Activated CD4-positive, alpha-beta T cell treated with anti-CD3 and anti-CD28 coated beads, Interleukin-2, amount 50 U/mL, for 48 hours (primary cell): ENCODE measurements around the gene HACL1.

ENCODE experiments used
- DNase-seq, 2 experiments: peaks; one replicate each; pipeline ENCODE4 v3.0.0-alpha.2; 2020

The HACL1 gene

GRCh38 chr3:15601399-15602145, at the start of gene HACL1, which contains the start of gene BTD:
Gene HACL1, minus strand, starts transcription at chr3:15601569. Its CDS starts 106 bp downstream, at chr3:15601463.
Gene BTD, plus strand, starts transcription at chr3:15601745. Its CDS starts 33,695 bp downstream, at chr3:15635440.
- peak; percentile 98 for DNase-seq

- DNase-seq: no peak
These were observed 48.5 kb upstream of the HACL1 start for GRCh38 chr3:15649858-15650257.

GRCh38 chr3:15649341-15649740, 48.0 kb upstream of the HACL1 start:
- no peak for DNase-seq

GRCh38 chr3:15647611-15648167, 46.3 kb upstream of the HACL1 start:
- DNase-seq: peak; percentile 45 to 62

GRCh38 chr3:15646851-15647511, 45.6 kb upstream of the HACL1 start:
- no peak for DNase-seq

- DNase-seq: no peak
These were observed 44.6 kb upstream of the HACL1 start for GRCh38 chr3:15645740-15646501.

- DNase-seq: no peak
These were observed 43.9 kb upstream of the HACL1 start for GRCh38 chr3:15645246-15645645.

GRCh38 chr3:15638891-15639262, 37.5 kb upstream of the HACL1 start:
- DNase-seq: no peak

- no peak for DNase-seq
These were observed 37.0 kb upstream of the HACL1 start for GRCh38 chr3:15638193-15638890.

- peak; percentile 9 to 18 for DNase-seq
These were observed 36.0 kb upstream of the HACL1 start for GRCh38 chr3:15637131-15637951.

- peak; percentile 31 to 48 for DNase-seq
These were observed 34.8 kb upstream of the HACL1 start for GRCh38 chr3:15636028-15636709.

- no peak for DNase-seq
These were observed 33.8 kb upstream of the HACL1 start for GRCh38 chr3:15635121-15635661.

- no peak for DNase-seq
These were observed 33.3 kb upstream of the HACL1 start for GRCh38 chr3:15634671-15635070.

- DNase-seq: no peak
These were observed 32.6 kb upstream of the HACL1 start for GRCh38 chr3:15633766-15634598.

- DNase-seq: no peak
These were observed 31.8 kb upstream of the HACL1 start for GRCh38 chr3:15633159-15633558.

GRCh38 chr3:15632212-15632580, 30.8 kb upstream of the HACL1 start:
- DNase-seq: no peak

GRCh38 chr3:15631426-15632211, 30.2 kb upstream of the HACL1 start:
- no peak for DNase-seq

- DNase-seq: peak; percentile 11 to 30
These were observed 29.4 kb upstream of the HACL1 start for GRCh38 chr3:15630646-15631350.
